ENCODE results near the gene RABGAP1L. TPM values are rescaled to one million over a fixed set of nuclear protein-coding genes. Genes with fewer than 3 reads are reported as not detected.

Gene RABGAP1L
- total RNA-seq, 1 experiment from 2014 or later, result 29.3 TPM

GRCh38 chr1:174785510-174785909 lies 626.2 kb downstream of the RABGAP1L start:
- ATAC-seq (no peak), DNase-seq (ENCODE audit: low read depth, low spot score) (no peak)
- H3K4me2 ChIP-seq (ENCODE audit: low read length), result no peak overlapping the region
- TF ChIP-seq REST (IDR thresholded peaks at IDR 0.05; ENCODE audit: low read depth) (no peak), ZFX (IDR thresholded peaks at IDR 0.05) (no peak), TCF7L2 (IDR thresholded peaks at IDR 0.05; ENCODE audit: borderline replicate concordance, extremely low read depth, insufficient read depth, insufficient read length) (no peak)
- POLR2A ChIA-PET, result no interaction called here
- CTCF ChIA-PET, result interaction anchor here (0.8 kb wide), 1 partner anchor 147 kb away, joined by 3 read pairs; no protein-coding TSS in a partner anchor
- no peak overlapping the region for H3K27ac ChIP-seq (ENCODE audit: low read depth, low read length)
- H3K27me3 ChIP-seq (ENCODE audit: insufficient read depth, low read length), result no peaks in the 10 kb centered on the region
- RAD21 ChIA-PET (ENCODE audit: low non-redundant PET in 1 of 2, low total read pairs in 2 of 2, uncharacterized antibody in 2 of 2, unreplicated experiment in 2 of 2), result no interaction called here
- no peaks in the 10 kb centered on the region for H3K9me3 ChIP-seq (ENCODE audit: control insufficient read depth in 1 of 2, insufficient read depth in 1 of 2, low read depth in 1 of 2, low read length in 2 of 2)
- no TSS peak for BruUV-seq (replicated peaks)
- H3K4me1 ChIP-seq (ENCODE audit: control insufficient read depth in 1 of 2, insufficient read depth in 2 of 2, low read length in 2 of 2), result peaks cover 0 to 14% of the 10 kb centered on the region in 2 experiments; a peak in 2 of 4 replicates
- H2AFZ ChIP-seq (ENCODE audit: low read depth, low read length, poor library complexity, severe bottlenecking), result no peak overlapping the region
- no peak overlapping the region for H3K9ac ChIP-seq (ENCODE audit: low read length)
- intact Hi-C loops (cut with micrococcal nuclease), result no loop called here
- H3K79me2 ChIP-seq (ENCODE audit: insufficient read depth, low read length), result no peaks in the 10 kb centered on the region
- no peaks in the 10 kb centered on the region for H3K9me2 ChIP-seq (ENCODE audit: insufficient read depth)
- no peaks in the 10 kb centered on the region for H4K20me1 ChIP-seq (ENCODE audit: insufficient read depth)
- H3K36me3 ChIP-seq (ENCODE audit: control insufficient read depth in 1 of 2, insufficient read depth in 2 of 2, low read length in 2 of 2), result no peaks in the 10 kb centered on the region
- no peak overlapping the region for H3K4me3 ChIP-seq (replicated peaks in 1 of 2; ENCODE audit: low read depth in 1 of 2, low read length in 2 of 2)

GRCh38 chr1:174786358-174786757 lies 627.0 kb downstream of the RABGAP1L start:
- Histone ChIP-seq H3K4me2 (ENCODE audit: low read length) (no peak overlapping the region), H3K4me1 (ENCODE audit: control insufficient read depth in 1 of 2, insufficient read depth in 2 of 2, low read length in 2 of 2) (peaks cover 0 to 14% of the 10 kb centered on the region in 2 experiments; a peak in 2 of 4 replicates), H3K79me2 (ENCODE audit: insufficient read depth, low read length) (no peaks in the 10 kb centered on the region), H3K9me2 (ENCODE audit: insufficient read depth) (no peaks in the 10 kb centered on the region), H3K9ac (ENCODE audit: low read length) (no peak overlapping the region), H3K9me3 (ENCODE audit: control insufficient read depth in 1 of 2, insufficient read depth in 1 of 2, low read depth in 1 of 2, low read length in 2 of 2) (no peaks in the 10 kb centered on the region), H2AFZ (ENCODE audit: low read depth, low read length, poor library complexity, severe bottlenecking) (no peak overlapping the region), H4K20me1 (ENCODE audit: insufficient read depth) (no peaks in the 10 kb centered on the region), H3K27ac (ENCODE audit: low read depth, low read length) (no peak overlapping the region), H3K36me3 (ENCODE audit: control insufficient read depth in 1 of 2, insufficient read depth in 2 of 2, low read length in 2 of 2) (no peaks in the 10 kb centered on the region), H3K4me3 (replicated peaks in 1 of 2; ENCODE audit: low read depth in 1 of 2, low read length in 2 of 2) (no peak overlapping the region), H3K27me3 (ENCODE audit: insufficient read depth, low read length) (no peaks in the 10 kb centered on the region)
- ATAC-seq, result no peak
- no peak for DNase-seq (ENCODE audit: low read depth, low spot score)
- ChIA-PET POLR2A (no interaction called here), RAD21 (ENCODE audit: low non-redundant PET in 1 of 2, low total read pairs in 2 of 2, uncharacterized antibody in 2 of 2, unreplicated experiment in 2 of 2) (no interaction called here), CTCF (no interaction called here)
- no TSS peak for BruUV-seq (replicated peaks)
- intact Hi-C loops (cut with micrococcal nuclease), result no loop called here
- TF ChIP-seq EZH2phosphoT487 (IDR thresholded peaks at IDR 0.05; ENCODE audit: borderline replicate concordance), result no peak
- no peak for TF ChIP-seq ZFX (IDR thresholded peaks at IDR 0.05)
- TF ChIP-seq FOSL1 (IDR thresholded peaks at IDR 0.05; ENCODE audit: low read depth), result no peak

Measured in HCT116 (cell line).